Chondrocyte (in vitro differentiated cells): ENCODE measurements around the gene KRT3. TPM values are rescaled to one million over a fixed set of nuclear protein-coding genes. Genes with fewer than 3 reads are reported as not detected.

Experiments
- DNase-seq: peaks from one replicate; pipeline ENCODE4 v3.0.0; 2021; ENCODE audit warnings: mixed read lengths, low spot score
- H3K27ac Mint-ChIP-seq: one replicate; pipeline ENCODE4 v1.8.0; 2021; ENCODE audit warnings: mild to moderate bottlenecking, moderate library complexity, mixed read lengths; ENCODE audit not compliant: unreplicated experiment
- H3K27me3 Mint-ChIP-seq: 2 replicates; pipeline ENCODE4 v1.8.0; 2021; ENCODE audit warnings: low read depth, mixed read lengths
- H3K36me3 Mint-ChIP-seq: 2 replicates; pipeline ENCODE4 v1.8.0; 2021; ENCODE audit warnings: low read depth, mixed read lengths
- H3K4me1 Mint-ChIP-seq: 2 replicates; pipeline ENCODE4 v1.8.0; 2021; ENCODE audit warnings: low read depth, mild to moderate bottlenecking, mixed read lengths
- H3K4me3 Mint-ChIP-seq: one replicate; pipeline ENCODE4 v1.8.0; 2021; ENCODE audit warnings: mild to moderate bottlenecking, moderate library complexity, mixed read lengths; ENCODE audit not compliant: unreplicated experiment
- H3K9me3 Mint-ChIP-seq: 2 replicates; pipeline ENCODE4 v1.8.0; 2021; ENCODE audit warnings: low read depth, mixed read lengths
- total RNA-seq: library from RNA; stranded (reverse); gene quantifications from 3 replicates; pipeline ENCODE4 v1.2.1, GENCODE V29; 2021
- TF ChIP-seq, protein P1 (sequence below): fragments of 200-600 bp; sonication (generic); IDR thresholded peaks from 2 replicates; pipeline ENCODE4 v1.5.0; 2021; ENCODE audit warnings: antibody characterized with exemption, mild to moderate bottlenecking, moderate library complexity

Gene KRT3
- total RNA-seq, 1 donor from 2014 or later, result not detected

DNA sequence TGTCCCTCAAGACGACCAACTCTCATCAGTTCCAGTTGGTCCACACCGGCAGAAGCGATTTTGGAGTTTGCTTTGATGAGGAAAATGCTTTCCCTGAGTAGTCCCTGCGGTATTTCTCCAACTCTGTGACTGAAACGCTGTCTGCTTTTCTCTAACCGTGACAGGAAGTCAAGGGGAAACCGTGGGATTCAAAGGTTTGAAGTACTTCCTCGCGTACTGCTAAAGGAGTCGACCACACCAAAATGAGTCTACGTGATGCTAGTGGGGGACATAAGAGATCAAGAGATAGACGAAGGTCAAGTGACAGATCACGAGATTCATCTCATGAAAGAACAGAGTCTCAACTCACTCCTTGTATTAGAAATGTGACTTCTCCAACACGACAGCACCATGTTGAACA lies 47.3 kb downstream of the KRT3 start:
- Mint-ChIP-seq H3K27me3 (peaks cover 67% of the 10 kb centered on the region), H3K36me3 (no peaks in the 10 kb centered on the region), H3K4me1 (no peaks in the 10 kb centered on the region), H3K9me3 (no peaks in the 10 kb centered on the region), H3K27ac (no peak overlapping the region), H3K4me3 (no peak overlapping the region)
- TF ChIP-seq, protein P1, sequence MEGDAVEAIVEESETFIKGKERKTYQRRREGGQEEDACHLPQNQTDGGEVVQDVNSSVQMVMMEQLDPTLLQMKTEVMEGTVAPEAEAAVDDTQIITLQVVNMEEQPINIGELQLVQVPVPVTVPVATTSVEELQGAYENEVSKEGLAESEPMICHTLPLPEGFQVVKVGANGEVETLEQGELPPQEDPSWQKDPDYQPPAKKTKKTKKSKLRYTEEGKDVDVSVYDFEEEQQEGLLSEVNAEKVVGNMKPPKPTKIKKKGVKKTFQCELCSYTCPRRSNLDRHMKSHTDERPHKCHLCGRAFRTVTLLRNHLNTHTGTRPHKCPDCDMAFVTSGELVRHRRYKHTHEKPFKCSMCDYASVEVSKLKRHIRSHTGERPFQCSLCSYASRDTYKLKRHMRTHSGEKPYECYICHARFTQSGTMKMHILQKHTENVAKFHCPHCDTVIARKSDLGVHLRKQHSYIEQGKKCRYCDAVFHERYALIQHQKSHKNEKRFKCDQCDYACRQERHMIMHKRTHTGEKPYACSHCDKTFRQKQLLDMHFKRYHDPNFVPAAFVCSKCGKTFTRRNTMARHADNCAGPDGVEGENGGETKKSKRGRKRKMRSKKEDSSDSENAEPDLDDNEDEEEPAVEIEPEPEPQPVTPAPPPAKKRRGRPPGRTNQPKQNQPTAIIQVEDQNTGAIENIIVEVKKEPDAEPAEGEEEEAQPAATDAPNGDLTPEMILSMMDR, result no peak
- no peak for DNase-seq

DNA sequence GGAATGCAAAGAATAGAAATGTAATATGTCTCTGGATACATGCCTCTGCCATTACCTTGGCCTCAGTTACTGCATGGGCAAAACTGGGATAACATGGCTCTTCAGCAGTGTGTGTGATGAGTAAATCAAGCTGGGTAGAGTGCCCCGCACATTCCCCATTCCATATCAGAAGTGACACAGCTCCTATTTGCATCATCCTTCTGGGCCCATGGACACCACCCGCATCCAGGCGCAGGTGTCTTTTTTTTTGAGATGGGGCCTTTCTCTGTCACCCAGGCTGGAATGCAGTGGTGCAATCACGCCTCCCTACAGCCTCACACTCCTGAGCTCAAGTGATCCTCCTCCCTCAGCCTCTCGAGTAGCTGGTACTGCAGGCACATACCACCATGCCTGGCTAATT lies 50.4 kb downstream of the KRT3 start:
- Mint-ChIP-seq H3K27me3 (peaks cover 57% of the 10 kb centered on the region), H3K9me3 (no peaks in the 10 kb centered on the region), H3K4me3 (no peak overlapping the region), H3K4me1 (no peaks in the 10 kb centered on the region), H3K27ac (no peak overlapping the region), H3K36me3 (no peaks in the 10 kb centered on the region)
- DNase-seq, result no peak
- TF ChIP-seq, protein P1, result no peak

DNA sequence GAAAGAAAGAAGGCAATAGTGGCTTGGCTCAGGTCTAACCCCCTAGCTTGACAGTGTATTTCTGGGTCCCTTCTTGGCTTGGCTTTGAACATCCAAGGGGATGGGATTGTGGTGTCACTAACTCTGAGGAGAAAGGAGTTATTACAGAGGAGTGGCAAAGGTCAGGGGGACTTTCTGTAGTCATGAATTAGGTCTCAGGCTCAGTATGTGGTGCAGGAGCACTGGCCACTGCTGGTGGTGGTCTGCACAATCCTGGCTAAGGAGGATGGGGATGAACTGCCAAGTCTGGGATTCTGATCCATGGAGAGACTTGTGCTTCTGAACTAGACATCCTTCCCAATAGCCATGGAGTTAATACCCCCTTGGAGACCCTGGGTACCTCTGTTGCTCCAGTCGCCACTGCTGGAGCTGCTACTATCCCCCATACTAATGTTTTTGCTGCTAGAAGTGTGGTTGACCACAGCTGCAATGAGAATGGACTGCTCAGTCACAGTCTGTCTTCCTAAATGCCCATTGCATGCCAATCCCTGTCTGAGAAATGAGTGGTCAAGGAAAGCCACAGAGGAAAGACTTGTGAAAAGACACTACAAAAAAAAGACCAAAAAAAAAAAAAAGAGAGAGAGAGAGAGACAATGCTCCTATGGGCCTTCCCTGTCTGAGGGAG lies 51.3 kb downstream of the KRT3 start:
- H3K27ac Mint-ChIP-seq, result no peak overlapping the region
- H3K27me3 Mint-ChIP-seq, result peaks cover 49% of the 10 kb centered on the region
- H3K4me3 Mint-ChIP-seq, result no peak overlapping the region
- TF ChIP-seq, protein P1, result no peak
- H3K36me3 Mint-ChIP-seq, result no peaks in the 10 kb centered on the region
- H3K9me3 Mint-ChIP-seq, result no peaks in the 10 kb centered on the region
- no peak for DNase-seq
- no peaks in the 10 kb centered on the region for H3K4me1 Mint-ChIP-seq

DNA sequence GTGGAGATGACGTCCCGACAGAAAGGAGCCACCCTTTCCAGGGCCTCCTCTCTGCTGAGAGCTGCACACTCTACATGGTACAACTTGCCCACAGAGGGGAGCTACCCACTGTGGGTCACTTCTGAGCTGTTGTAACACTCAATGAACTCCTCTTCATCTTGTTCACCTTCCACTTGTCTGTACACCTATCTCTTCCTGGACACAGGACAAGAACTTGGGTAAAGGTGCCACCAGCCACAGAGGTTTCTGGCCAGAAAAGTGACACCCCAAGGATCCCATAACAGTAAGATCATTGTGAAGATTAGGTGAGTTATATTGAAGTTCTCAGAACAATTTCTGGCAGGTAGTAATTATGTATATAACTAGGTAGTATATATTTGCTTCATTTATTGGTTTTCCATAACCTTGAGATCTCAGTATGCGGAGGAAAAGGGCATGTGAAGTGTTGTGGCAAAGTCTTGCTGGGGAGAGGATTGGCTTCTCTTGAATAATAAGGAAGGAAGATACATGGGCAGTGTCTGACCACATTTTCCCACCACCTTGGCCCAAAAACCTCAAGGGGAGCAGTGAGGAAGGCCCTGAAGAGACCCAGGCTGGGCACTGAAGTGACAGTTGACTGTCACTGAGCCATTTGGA lies 53.0 kb downstream of the KRT3 start:
- no peaks in the 10 kb centered on the region for H3K36me3 Mint-ChIP-seq
- TF ChIP-seq, protein P1, result no peak
- H3K4me1 Mint-ChIP-seq, result no peaks in the 10 kb centered on the region
- H3K27ac Mint-ChIP-seq, result no peak overlapping the region
- no peak for DNase-seq
- peaks cover 39% of the 10 kb centered on the region for H3K27me3 Mint-ChIP-seq
- no peaks in the 10 kb centered on the region for H3K9me3 Mint-ChIP-seq
- H3K4me3 Mint-ChIP-seq, result no peak overlapping the region

DNA sequence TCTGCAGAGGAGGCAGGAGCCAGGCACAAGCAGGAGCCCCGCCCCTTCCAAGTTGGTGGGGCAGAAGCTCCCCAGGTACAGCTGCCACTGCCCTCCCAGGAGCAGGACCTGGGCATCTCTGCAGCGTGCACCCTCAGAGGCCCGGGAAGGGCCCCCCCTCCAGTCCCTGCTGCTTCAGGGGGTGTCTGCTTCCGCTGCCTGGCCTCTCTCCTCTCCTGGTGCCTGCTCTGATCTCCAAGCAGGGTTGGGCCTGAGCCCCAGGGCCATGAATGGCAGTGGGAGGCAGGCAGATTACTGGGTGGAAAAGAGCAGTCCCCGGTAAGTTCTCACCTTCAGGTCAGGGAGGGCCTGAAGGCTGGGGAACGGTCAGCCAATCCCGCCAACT lies 53.7 kb downstream of the KRT3 start:
- TF ChIP-seq, protein P1, result no peak
- Mint-ChIP-seq H3K27ac (no peak overlapping the region), H3K9me3 (no peaks in the 10 kb centered on the region), H3K36me3 (no peaks in the 10 kb centered on the region), H3K4me1 (no peaks in the 10 kb centered on the region), H3K27me3 (peaks cover 37% of the 10 kb centered on the region), H3K4me3 (no peak overlapping the region)
- no peak for DNase-seq
